Raji (cell line): ENCODE measurements around the gene THG1L.
A peak's percentile ranks its signal among the peaks of the same experiment; 100 is the strongest.

Source experiments
- POLR2A ChIP-seq: IDR thresholded peaks from 2 replicates; pipeline ENCODE4 v1.6.1; 2011; ENCODE audit warnings: low read depth, low read length, control low read depth; ENCODE audit not compliant: insufficient read depth

THG1L gene

DNA sequence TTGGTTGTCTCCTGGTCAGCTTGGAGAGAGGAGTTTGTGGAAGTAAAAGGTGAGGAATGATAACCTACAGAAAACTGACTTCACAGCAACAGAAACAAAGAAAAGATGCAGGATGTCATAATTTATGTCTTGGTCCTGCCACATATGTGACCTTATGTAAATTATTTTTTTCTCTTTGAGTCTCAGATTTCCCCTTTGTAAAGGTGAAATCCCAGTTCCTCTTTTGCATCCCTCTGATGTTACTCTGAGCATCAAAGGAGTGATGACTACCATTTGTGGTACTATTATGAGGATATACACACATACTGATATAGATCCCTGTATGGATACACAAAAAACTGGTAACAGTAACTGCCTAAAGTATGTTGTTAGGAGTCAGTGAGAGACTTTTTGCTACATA lies 1.4 kb upstream of the THG1L start:
- no peak for TF ChIP-seq POLR2A

- no peak for TF ChIP-seq POLR2A
Measured at GRCh38 chr5:157730900-157731271, 334 bp upstream of the THG1L start.

GRCh38 chr5:157732130-157732514 lies 902 bp downstream of the THG1L start:
- TF ChIP-seq POLR2A, result no peak

- no peak for TF ChIP-seq POLR2A
Measured at GRCh38 chr5:157732596-157733262, 1.5 kb downstream of the THG1L start.

DNA sequence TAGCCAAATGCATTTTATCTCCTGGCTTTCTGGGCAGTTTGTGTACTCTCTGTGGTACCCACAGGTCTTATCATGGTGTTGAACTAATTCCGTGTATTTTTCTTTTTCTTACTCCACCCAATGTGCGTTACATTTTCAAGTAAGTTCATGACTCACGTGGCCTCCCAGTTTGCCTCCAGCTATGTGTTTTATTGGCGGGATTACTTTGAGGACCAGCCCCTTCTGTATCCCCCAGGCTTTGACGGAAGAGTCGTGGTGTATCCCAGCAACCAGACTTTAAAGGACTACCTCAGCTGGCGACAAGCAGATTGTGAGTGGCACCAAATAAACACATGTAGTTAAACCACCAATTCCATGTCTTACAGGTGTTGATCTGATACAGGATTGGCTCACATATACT lies 3.2 kb downstream of the THG1L start:
- TF ChIP-seq POLR2A, result no peak

- TF ChIP-seq POLR2A, result no peak
Measured at GRCh38 chr5:157735991-157736390, 4.8 kb downstream of the THG1L start.

- TF ChIP-seq POLR2A, result no peak
Measured at GRCh38 chr5:157739388-157740228, 8.4 kb downstream of the THG1L start.

DNA sequence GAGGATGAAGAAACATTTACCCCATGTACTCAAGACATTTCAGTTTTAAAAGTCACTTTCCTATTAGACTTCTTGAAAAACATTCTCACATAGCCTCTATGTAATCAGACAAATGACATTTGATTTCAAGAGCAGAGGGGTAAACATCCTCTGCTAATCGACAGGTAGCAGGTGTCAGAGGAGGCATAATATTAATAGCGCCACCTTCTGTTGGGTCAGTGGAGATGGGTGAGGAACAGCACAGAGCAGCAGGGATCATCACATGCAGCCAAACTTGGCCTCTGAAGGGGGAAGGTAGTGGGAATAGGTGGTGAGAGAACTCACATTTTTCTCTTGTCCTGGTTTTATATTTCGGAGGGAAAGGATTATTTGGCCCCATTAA lies 9.0 kb downstream of the THG1L start:
- no peak for TF ChIP-seq POLR2A

DNA sequence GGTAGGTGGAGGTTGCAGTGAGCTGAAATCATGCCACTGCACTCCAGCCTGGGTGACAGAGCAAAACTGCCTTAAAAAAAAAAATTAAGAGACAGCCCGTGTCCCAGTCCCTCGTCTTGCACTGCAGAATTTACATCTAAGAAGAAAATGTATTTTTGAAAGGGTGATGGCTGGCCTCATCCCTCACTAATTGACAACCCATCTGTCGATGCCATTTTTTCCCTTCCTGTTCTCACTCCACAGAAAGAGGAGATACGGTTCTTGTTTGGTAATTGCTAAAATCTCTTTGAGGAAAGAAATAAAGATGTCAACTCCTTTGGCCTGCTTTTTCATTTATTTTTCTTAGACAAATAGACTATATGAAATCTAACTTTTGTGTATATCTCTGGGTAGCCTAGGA lies 9.9 kb downstream of the THG1L start:
- TF ChIP-seq POLR2A, result no peak

DNA sequence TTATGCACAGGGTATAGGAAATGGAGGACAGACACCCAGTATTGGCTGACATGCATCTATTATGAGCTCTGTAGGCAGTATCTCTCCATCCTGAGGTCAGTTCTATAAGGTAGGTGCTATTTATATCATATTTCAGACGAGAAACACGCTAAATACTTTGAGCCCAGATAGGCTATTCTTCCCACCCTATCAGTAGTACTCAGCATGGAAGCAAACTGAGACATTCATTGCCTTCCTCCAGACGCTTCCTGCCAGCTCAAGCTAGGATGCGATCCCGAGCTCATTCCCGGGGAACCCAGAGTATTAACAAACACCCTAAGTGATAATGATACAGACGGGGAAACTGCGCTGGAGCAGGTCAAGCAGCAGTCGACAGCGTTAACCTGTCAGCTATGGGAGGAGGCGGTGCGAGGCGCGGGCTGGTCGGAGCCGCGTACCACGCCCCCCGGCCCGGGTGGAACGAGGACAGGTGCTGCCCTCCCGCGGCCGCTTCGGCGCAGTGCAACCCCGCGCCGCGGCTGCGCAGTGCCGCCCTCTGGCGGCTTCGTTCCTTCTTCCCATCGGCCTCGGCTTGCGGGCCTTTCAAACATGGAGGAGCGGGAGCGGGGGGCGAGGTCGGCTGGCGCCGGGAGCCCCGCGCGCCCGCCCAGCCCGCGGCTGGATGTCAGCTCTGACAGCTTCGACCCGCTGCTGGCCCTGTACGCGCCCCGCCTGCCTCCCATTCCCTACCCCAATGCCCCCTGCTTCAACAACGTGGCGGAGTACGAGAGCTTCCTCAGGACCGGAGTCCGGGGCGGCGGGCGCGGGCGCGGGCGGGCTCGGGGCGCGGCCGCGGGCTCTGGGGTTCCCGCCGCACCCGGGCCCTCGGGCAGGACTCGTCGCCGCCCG lies 12.2 kb downstream of the THG1L start, which contains the start of gene LSM11:
Gene LSM11, plus strand, starts transcription at position 550 of the 888 bp plus-strand sequence. Its CDS starts 39 bp downstream, at position 589.
- TF ChIP-seq POLR2A, result peak; percentile 58

- TF ChIP-seq POLR2A, result no peak
Measured at GRCh38 chr5:157744051-157745011, 13.1 kb downstream of the THG1L start.

DNA sequence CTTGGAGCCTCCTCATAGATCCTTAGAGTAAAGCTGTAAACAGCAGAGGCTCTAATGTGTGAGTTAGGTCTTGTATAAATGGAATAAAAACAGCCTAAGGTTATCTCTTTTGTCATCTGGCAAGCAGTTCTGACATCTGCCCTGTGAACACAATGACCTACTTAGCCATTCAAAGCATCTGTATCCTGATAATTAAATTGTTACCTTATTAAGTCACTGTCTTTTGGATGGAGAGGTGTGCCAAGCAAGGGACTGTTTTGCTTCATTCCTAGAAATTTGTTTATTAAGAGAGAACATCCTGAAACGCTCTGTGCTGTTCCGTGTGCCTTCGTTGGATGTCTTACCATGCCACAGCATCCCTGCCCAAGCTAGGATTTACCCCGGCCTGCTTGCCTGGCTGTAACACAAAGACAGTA lies 13.8 kb downstream of the THG1L start:
- TF ChIP-seq POLR2A, result no peak

- no peak for TF ChIP-seq POLR2A
Measured at GRCh38 chr5:157747173-157747740, 16.0 kb downstream of the THG1L start.
